Memory B cell (primary cell): Measurements from ENCODE around the gene CHCHD3.

Experiments used
- ATAC-seq: fragments of 150-1000 bp; cut with Tn5 transposase; 2 replicates; pipeline ENCODE4 v1.10.0; 2021; ENCODE audit warnings: low read depth, mild to moderate bottlenecking, moderate library complexity
- DNase-seq, 2 donors: peaks; one replicate each; pipeline ENCODE4 v3.0.0; 2022; ENCODE audit warnings: low spot score in 2 of 2
- H3K27ac Mint-ChIP-seq: one replicate; pipeline ENCODE4 v1.8.0; 2022; ENCODE audit warnings: mild to moderate bottlenecking, moderate library complexity, mixed read lengths
- H3K27me3 Mint-ChIP-seq: one replicate; pipeline ENCODE4 v1.8.0; 2022; ENCODE audit warnings: mixed read lengths
- H3K36me3 Mint-ChIP-seq: one replicate; pipeline ENCODE4 v1.8.0; 2022; ENCODE audit warnings: mild to moderate bottlenecking, mixed read lengths
- H3K4me1 Mint-ChIP-seq: one replicate; pipeline ENCODE4 v1.8.0; 2022; ENCODE audit warnings: mixed read lengths
- H3K4me3 Mint-ChIP-seq: one replicate; pipeline ENCODE4 v1.8.0; 2022; ENCODE audit warnings: mild to moderate bottlenecking, moderate library complexity, mixed read lengths
- H3K9me3 Mint-ChIP-seq: one replicate; pipeline ENCODE4 v1.8.0; 2022; ENCODE audit warnings: mixed read lengths

CHCHD3 gene

DNA sequence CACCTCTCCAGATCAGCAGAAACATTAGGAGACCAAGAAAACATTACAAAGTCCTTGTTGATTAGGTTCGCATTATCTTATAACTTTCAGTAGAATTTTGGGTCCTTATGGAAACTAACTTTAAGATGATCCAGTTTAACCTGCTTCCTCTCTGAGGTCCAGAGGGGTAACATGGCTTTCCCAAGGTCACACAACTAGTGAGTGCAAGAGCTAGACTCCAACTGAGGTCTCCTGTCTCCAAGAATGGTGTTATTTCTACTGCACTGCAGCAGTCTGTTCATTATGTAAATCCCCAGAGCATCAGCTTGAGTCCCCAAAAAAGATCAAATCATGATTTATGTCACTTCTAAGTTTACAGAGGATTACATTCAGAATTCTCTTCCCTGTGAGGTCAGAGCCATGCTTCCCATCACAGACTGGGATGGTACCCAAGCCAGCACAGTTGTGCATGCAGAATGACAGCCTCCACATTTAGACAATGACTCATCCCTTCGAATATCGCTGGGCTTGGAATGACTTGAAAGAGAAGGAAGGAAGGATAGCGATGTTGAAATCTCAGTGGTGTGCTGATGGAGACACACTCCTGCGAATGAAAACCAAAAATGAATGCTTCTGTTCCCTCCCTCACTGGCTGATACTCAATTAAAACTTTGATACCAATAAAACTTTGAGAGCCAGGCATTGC is 342.5 kb downstream of the CHCHD3 start:
- Mint-ChIP-seq H3K27me3 (peaks cover 15% of the 10 kb centered on the region), H3K9me3 (peaks cover 8% of the 10 kb centered on the region), H3K27ac (no peak overlapping the region), H3K4me1 (no peaks in the 10 kb centered on the region), H3K4me3 (no peak overlapping the region), H3K36me3 (no peaks in the 10 kb centered on the region)
- no peak for ATAC-seq
- no peak for DNase-seq

DNA sequence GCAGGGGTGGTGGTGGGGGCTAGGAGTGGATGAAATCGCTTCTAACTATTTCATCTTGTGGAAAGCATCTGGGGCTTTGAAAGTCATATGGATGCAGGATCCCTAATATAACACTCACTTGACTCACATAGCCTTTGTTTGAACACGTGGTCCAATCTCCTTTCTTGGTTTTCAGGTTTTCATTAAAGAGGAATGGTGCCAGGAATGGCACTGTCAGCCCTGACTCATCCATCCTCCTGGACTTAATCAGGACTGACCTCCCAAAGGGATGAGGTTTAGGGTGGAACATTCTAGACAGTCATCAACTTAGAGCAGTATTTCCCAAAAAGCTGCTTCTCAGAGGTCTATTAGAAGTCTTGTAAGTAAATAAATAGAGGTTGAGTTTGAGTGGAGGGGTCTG is 343.6 kb downstream of the CHCHD3 start:
- H3K9me3 Mint-ChIP-seq: peaks cover 6% of the 10 kb centered on the region
- no peak overlapping the region for H3K27ac Mint-ChIP-seq
- H3K27me3 Mint-ChIP-seq: peaks cover 15% of the 10 kb centered on the region
- H3K4me3 Mint-ChIP-seq: no peak overlapping the region
- no peaks in the 10 kb centered on the region for H3K4me1 Mint-ChIP-seq
- H3K36me3 Mint-ChIP-seq: no peaks in the 10 kb centered on the region
- ATAC-seq: no peak
- DNase-seq: no peak

DNA sequence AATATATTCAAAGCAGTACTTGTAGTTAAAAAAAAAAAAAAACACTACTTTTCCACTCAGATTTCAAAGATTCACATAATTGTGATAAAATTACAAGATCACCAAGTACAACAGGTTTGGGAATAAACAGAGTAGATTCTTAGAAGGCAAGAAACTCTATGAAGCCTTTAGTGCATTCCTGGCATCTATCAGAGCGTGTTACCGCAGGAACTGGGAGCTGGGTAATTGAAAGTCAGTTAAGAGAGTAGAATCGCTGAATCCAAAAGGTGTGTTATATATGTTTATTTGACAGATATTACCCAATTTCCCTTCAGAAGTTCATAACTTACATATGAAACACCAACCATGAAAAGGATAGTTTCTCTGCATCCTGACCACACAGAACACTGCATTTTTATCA is 346.4 kb downstream of the CHCHD3 start:
- no peak overlapping the region for H3K4me3 Mint-ChIP-seq
- no peak for ATAC-seq

More for the DNA sequence above, 346.4 kb downstream of the CHCHD3 start:
- H3K36me3 Mint-ChIP-seq: no peaks in the 10 kb centered on the region
- no peak overlapping the region for H3K27ac Mint-ChIP-seq
- peaks cover 12% of the 10 kb centered on the region for H3K27me3 Mint-ChIP-seq
- no peaks in the 10 kb centered on the region for H3K9me3 Mint-ChIP-seq
- DNase-seq: no peak
- no peaks in the 10 kb centered on the region for H3K4me1 Mint-ChIP-seq
